Mesothelial cell of epicardium (in vitro differentiated cells): ENCODE results near the gene KLHL17. TPM values are rescaled to one million over a fixed set of nuclear protein-coding genes. Genes with fewer than 3 reads are reported as not detected.

Experiments
- DNase-seq, 2 experiments: peaks; one replicate each; pipeline ENCODE4 v3.0.0; 2021; ENCODE audit warnings: low spot score in 2 of 2; ENCODE audit not compliant: unreplicated experiment in 2 of 2
- H3K27ac Mint-ChIP-seq: 2 replicates; pipeline ENCODE4 v1.8.0; 2021; ENCODE audit warnings: mixed read lengths
- H3K27me3 Mint-ChIP-seq: 2 replicates; pipeline ENCODE4 v1.8.0; 2021; ENCODE audit warnings: low read depth, mixed read lengths
- H3K36me3 Mint-ChIP-seq: 2 replicates; pipeline ENCODE4 v1.8.0; 2021; ENCODE audit warnings: mixed read lengths
- H3K4me1 Mint-ChIP-seq: 2 replicates; pipeline ENCODE4 v1.8.0; 2021; ENCODE audit warnings: mixed read lengths
- H3K4me3 Mint-ChIP-seq: 2 replicates; pipeline ENCODE4 v1.8.0; 2021; ENCODE audit warnings: mild to moderate bottlenecking, moderate library complexity, mixed read lengths
- H3K9me3 Mint-ChIP-seq: 2 replicates; pipeline ENCODE4 v1.8.0; 2021; ENCODE audit warnings: mixed read lengths
- total RNA-seq: library from RNA; stranded (reverse); gene quantifications from 3 replicates; pipeline ENCODE4 v1.2.1, GENCODE V29; 2021
- TF ChIP-seq, protein P1 (sequence below): fragments of 200-600 bp; sonication (generic); IDR thresholded peaks from one replicate; pipeline ENCODE4 v1.5.0; 2021; ENCODE audit warnings: antibody characterized with exemption; ENCODE audit not compliant: unreplicated experiment

Gene KLHL17
- total RNA-seq, 1 donor from 2014 or later: 47.0 TPM

GRCh38 chr1:965526-966134 is 5.2 kb downstream of the KLHL17 start:
- Mint-ChIP-seq H3K27me3 (peaks cover 17% of the 10 kb centered on the region), H3K4me1 (peaks cover 3% of the 10 kb centered on the region), H3K27ac (no peak overlapping the region), H3K36me3 (peaks cover 2% of the 10 kb centered on the region), H3K9me3 (no peaks in the 10 kb centered on the region), H3K4me3 (peak overlapping the region; percentile 31)
- no peak for DNase-seq
- TF ChIP-seq, protein P1, sequence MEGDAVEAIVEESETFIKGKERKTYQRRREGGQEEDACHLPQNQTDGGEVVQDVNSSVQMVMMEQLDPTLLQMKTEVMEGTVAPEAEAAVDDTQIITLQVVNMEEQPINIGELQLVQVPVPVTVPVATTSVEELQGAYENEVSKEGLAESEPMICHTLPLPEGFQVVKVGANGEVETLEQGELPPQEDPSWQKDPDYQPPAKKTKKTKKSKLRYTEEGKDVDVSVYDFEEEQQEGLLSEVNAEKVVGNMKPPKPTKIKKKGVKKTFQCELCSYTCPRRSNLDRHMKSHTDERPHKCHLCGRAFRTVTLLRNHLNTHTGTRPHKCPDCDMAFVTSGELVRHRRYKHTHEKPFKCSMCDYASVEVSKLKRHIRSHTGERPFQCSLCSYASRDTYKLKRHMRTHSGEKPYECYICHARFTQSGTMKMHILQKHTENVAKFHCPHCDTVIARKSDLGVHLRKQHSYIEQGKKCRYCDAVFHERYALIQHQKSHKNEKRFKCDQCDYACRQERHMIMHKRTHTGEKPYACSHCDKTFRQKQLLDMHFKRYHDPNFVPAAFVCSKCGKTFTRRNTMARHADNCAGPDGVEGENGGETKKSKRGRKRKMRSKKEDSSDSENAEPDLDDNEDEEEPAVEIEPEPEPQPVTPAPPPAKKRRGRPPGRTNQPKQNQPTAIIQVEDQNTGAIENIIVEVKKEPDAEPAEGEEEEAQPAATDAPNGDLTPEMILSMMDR: no peak

DNA sequence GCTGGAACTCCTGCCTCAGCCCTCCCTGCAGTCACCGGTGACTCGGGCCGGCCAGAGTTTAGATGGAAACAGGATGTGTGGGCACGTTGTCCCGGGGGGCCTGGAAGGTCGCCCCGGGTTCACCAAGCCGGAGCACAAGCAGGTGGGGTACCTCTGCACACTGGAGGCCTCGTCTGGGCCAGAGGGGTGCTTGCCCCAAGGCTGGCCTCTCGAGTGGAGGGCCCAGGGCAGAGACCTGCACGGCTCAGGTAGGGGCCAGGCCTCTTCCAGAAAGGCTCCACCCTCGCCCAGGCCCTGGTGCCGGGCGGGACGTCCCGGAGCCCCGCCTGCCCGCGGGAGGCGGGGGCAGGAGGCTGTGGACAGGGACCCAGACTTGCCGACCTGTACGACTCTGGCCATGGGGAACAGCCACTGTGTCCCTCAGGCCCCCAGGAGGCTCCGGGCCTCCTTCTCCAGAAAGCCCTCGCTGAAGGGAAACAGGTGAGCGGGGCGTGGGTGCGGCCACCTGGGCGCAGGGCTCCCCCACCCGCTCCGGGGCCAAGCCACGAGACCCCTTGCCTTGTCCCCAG is 5.8 kb downstream of the KLHL17 start, which contains the start of gene PLEKHN1:
Gene PLEKHN1, plus strand, starts transcription at position 348 of the 569 bp plus-strand sequence. Its CDS starts 50 bp downstream, at position 398.
- Mint-ChIP-seq H3K4me3 (peak within 1 kb of the TSS; percentile 69), H3K36me3 (peaks cover 2% of the 10 kb centered on the region), H3K27me3 (peaks cover 17% of the 10 kb centered on the region), H3K27ac (no peak within 1 kb of the TSS), H3K4me1 (peaks cover 3% of the 10 kb centered on the region), H3K9me3 (no peaks in the 10 kb centered on the region)
- DNase-seq: no peak
- TF ChIP-seq, protein P1: no peak

GRCh38 chr1:966704-967300 is 6.4 kb downstream of the KLHL17 start:
- Mint-ChIP-seq H3K9me3 (no peaks in the 10 kb centered on the region), H3K4me3 (peak overlapping the region; percentile 69), H3K27ac (no peak overlapping the region), H3K27me3 (peaks cover 17% of the 10 kb centered on the region), H3K36me3 (peaks cover 2% of the 10 kb centered on the region), H3K4me1 (peaks cover 5% of the 10 kb centered on the region)
- TF ChIP-seq, protein P1: no peak
- DNase-seq: no peak

GRCh38 chr1:967466-968343 is 7.3 kb downstream of the KLHL17 start:
- Mint-ChIP-seq H3K36me3 (peaks cover 2% of the 10 kb centered on the region), H3K4me3 (no peak overlapping the region), H3K27ac (no peak overlapping the region), H3K4me1 (peaks cover 5% of the 10 kb centered on the region), H3K27me3 (peaks cover 17% of the 10 kb centered on the region), H3K9me3 (no peaks in the 10 kb centered on the region)
- TF ChIP-seq, protein P1: no peak
- no peak for DNase-seq

GRCh38 chr1:969260-969855 is 9.0 kb downstream of the KLHL17 start:
- H3K36me3 Mint-ChIP-seq: peaks cover 2% of the 10 kb centered on the region
- no peaks in the 10 kb centered on the region for H3K9me3 Mint-ChIP-seq
- H3K27ac Mint-ChIP-seq: no peak overlapping the region
- H3K4me1 Mint-ChIP-seq: peaks cover 5% of the 10 kb centered on the region
- no peak for DNase-seq
- TF ChIP-seq, protein P1: no peak
- H3K4me3 Mint-ChIP-seq: no peak overlapping the region
- H3K27me3 Mint-ChIP-seq: peaks cover 17% of the 10 kb centered on the region
